Sciatic nerve (tissue), 2 donors: ENCODE data around the gene EZH2. TPM values are rescaled to one million over a fixed set of nuclear protein-coding genes. Genes with fewer than 3 reads are reported as not detected.

ENCODE experiments used
- ATAC-seq: fragments of 200-7000 bp; cut with Tn5 transposase; one replicate; pipeline ENCODE4 v1.9.1; 2020; ENCODE audit warnings: mild to moderate bottlenecking, moderate library complexity
- DNase-seq: peaks from one replicate; pipeline ENCODE4 v3.0.0-alpha.2; 2020; ENCODE audit warnings: low spot score
- intact Hi-C: fragments of 100-400 bp; cut with DNase I; formaldehyde crosslinking; loops from one replicate; pipeline ENCODE4 v1.14.2; 2022
- total RNA-seq: library from RNA; stranded (reverse); fragmentation: NEBNext Ultra II Directional; extraction: Animal tissue kit (Norgen Biotek cat#: 25700); gene quantifications from one replicate; pipeline ENCODE4 v1.2.1, GENCODE V29; 2021
- donor health status: DM: no; HTN: no; CAD: no.
- donor health status: DM: no; HTN: no; CAD: no.

Gene EZH2
- total RNA-seq, 1 donor from 2014 or later = 4.4 TPM

DNA sequence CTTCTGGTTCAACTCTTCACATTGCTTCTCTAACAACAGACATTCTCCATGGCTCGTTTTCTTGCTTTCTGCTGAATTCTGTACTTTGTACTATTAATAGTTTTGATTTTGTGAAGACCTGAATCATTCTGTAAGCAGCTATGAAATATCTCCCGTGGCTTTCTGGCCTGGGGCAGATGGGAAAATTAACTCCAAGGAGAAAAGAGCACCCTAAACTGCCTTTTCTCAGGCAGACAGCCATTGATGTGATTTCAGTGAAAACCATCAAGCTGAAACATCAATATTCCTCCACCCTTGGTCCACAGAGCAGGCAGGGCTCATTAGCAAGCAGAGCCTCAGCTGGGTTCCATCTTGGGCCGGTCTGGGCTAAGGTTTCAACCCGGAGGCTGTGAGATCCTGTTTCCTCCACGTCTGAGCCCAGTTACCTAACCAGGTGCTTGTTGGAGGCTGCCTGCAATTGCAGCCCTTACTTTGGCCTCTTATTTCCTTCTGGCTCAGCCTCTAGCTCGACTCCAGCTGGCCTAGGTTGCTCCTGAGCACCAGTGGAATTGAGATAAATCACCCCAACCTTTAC is 21.1 kb upstream of the EZH2 start:
- intact Hi-C loops = no loop called here
- no peak for ATAC-seq
- DNase-seq = no peak

DNA sequence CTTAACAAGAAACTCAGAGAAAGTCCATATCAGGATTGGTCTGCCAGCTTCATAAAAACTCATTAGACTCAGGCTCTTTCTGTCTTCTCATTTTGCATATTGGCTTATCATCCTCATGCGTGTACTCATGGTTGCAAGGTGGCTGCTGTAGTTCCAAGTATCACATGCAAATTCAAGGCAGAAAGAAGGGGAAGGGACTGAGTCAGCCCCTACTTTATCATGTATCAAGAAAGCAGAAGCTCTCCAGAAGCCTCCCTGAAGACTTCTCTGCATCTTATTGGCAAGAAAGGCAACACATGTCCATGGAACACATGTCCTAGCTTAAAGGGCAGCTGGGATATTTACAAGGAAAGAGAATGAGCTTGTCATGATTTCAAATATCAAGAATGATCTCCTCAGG is 19.4 kb upstream of the EZH2 start:
- ATAC-seq (no peak), DNase-seq (no peak)
- intact Hi-C loops = no loop called here

DNA sequence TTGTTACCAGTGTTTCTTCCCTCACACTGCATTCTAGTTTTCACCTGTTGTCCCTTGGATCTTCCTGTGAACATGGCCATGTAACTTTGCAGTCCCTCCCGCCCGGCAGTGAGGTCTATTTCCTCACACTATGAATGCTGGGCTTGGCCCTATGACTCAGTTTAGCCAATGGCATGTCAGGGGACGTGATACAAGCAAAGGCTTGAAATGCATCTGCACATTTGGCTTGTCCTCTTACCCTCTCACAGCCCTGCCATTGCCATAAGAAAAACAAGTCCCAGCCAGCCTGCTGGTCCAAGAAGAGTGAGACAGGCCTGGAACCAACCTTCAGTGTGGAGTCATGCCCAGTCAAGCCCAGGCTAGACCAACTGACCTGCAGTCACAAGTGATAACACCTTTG is 17.1 kb upstream of the EZH2 start:
- no peak for DNase-seq
- ATAC-seq = no peak
- intact Hi-C loops = no loop called here

DNA sequence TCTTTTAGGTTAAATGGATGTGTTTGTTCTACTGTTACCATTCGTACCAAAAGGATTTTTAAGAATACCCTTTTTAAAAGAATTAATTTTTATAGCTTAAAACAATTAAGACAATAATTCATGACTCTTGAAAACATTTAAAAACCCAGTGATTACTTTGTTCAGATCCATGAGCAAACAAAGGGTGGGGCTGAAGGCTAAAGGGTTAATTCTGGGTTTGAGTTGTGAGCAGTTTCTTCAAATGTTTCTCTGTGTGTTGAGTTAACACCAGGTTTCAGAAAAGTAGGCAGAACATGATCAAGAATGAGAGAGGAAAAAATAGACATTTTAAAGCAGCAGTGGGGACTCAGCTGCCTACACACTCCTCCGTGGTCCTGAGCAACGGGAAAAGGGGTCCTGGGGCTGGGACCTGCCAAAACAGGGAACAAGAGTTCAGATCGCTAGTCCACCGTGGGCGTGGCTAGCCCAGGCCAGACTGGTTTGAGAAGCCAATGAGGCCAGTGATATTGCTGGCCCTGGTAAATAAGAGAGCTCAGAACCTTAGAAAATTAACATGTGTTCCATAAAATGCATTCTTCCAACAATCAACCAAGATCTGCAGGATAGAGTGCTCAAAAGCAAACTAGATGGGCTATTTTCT is 14.9 kb upstream of the EZH2 start:
- DNase-seq (no peak), ATAC-seq (no peak)
- intact Hi-C loops = no loop called here

DNA sequence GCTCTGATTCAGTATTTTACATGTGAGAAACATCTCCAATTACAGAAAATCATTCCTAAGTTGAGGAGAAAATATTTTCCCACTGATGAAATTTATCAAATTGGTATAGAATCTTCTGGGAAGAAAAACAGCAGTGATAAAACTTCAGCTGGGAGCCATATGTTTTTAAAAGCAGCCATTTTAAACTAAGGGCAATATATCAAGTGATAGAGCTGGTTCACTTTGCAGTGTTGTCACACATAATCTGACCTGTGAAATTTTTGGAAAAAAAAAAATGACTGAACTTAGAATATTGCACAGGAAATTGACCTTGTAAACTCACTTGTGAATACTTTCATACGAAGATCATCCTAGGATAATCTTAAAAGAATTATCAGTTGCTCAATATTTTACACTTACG is 10.5 kb upstream of the EZH2 start:
- intact Hi-C loops = no loop called here
- no peak for ATAC-seq
- no peak for DNase-seq

DNA sequence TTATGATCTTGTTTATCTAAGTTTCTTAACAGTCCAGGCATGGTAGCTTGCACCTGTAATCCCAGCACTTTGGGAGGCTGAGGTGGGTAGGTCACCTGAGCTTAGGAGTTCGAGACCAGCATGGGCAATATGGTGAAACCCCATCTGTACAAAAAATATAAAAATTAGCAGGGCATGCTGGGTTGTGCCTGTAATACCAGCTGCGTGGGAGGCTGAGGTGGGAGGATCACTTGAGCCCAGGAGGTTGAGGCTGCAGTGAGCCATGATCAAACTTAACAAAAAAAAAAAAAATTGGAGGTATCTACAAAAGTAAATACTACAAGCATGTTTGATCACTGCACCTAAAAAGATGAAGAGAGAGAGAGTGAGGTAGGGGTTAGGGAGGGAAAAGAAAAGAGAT is 9.0 kb upstream of the EZH2 start:
- ATAC-seq = no peak
- intact Hi-C loops = no loop called here
- DNase-seq = no peak

DNA sequence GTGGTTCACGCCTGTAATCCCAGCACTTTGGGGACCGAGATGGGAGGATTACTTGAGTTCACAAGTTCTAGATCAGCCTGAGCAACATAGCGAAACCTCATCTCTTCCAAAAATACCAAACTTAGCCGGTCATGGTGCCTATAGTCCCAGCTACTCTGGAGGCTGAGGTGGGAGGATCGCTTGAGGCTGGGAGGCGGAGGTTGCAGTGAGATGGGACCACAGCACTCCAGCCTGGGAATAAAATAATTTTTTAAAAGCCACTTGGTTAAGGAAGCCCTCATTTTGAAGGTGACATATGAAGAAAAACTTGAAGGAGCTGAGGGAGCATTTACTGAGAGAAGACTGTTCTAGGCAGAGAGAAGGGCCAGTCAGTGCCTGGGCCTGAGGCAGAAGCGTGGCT is 4.2 kb upstream of the EZH2 start:
- intact Hi-C loops = loop anchor here (10.0 kb wide), 1 partner anchor 77 kb away; no protein-coding TSS in a partner anchor
- ATAC-seq (no peak), DNase-seq (no peak)

DNA sequence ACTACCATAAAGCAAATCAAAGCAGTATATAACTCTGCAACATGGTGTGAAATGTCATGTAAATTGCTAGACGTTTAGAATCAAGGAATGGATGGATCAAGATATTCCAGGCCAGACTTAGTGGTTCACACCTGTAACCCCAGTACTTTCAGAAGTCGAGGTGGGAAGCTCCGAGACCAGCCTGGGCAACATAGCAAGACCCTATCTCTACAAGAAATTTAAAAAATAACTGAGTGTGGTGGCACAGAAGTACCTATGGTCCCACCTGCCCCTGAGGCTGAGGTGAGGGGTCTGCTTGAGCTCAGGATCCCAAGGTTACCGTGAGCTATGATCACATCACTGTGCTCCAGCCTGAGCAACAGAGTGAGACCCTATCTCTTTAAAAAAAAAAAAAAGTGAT is 2.8 kb upstream of the EZH2 start:
- intact Hi-C loops = loop anchor here (10.0 kb wide), 1 partner anchor 78 kb away; no protein-coding TSS in a partner anchor
- no peak for DNase-seq
- ATAC-seq = no peak

DNA sequence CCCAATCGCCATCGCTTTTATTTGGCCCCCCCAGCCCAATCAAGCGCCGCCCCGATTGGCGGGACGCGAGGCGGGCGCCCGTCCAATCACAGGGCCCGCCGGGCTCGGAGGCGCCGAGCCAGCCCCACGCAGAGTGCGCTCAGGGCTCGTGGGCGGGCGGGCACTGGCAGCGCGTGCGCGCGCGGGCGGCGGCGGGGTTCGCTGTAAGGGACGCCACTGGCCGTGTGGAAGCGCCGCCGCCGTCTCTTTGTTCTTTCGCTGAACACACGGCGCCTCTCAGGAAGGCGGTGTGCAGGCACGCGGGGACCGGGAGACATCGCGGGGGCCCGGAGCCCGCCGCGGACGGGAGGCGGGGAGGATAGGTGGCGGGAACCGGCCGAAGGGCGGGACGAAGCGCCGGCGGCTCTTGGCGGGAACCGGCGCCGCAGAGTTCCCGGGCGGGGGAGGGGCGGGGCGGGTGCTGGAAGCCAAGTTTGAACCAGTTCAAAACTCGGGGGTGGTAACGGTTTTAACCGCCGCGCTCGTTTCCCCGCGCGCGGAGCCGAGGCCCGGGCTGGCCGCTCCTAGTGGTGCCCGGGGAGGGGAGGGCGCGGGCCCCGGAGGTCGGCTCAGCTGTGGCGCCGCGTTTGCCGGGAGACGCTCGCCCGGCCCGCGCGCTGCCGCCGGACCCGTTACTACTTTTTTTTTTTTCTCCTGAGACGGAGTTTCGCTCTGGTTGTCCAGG is 370 bp upstream of the EZH2 start:
- ATAC-seq (peak; percentile 100), DNase-seq (peak; percentile 96)
- intact Hi-C loops = loop anchor here (10.0 kb wide), 1 partner anchor 80 kb away; no protein-coding TSS in a partner anchor

DNA sequence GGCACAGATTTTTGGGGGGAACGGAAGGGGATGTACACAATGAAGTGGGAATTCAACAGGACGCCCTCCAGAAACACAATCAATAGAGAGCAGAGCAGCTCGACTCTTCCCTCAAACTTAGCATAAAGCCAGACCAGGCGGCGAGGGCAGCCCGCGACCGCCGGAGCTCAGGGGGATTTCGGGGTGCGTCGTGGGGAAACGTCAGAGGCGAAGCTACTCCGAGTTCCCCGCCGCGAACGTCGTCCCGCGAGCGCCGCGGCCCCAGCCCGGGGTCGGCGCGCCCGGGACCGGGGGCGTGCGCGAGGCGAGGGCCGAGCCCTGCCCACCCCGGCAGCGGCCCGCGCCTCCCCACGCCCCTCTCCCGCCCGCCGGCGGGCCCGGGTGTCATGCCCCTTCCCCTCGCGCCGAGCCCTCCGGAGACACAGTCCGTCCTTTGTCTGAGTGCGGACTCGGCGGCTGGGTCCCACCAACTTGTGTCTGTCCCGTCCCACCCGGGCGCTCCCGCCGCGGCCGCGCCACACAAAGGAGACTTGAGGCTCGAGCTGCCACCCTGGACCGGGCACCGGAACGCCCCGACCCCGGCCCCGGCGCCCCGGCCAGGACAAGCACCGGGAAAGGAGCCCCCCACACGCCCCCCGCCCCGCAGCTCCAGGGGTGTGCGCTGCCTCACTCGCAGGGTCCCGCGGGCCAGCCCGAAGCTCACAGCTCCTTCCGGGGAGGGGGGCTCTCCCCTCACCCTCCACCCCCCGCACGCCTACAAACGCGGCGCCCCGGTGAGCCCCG is 634 bp downstream of the EZH2 start:
- peak; percentile 71 for DNase-seq
- ATAC-seq = peak; percentile 23
- intact Hi-C loops = loop anchor here (10.0 kb wide), 1 partner anchor 81 kb away; no protein-coding TSS in a partner anchor

DNA sequence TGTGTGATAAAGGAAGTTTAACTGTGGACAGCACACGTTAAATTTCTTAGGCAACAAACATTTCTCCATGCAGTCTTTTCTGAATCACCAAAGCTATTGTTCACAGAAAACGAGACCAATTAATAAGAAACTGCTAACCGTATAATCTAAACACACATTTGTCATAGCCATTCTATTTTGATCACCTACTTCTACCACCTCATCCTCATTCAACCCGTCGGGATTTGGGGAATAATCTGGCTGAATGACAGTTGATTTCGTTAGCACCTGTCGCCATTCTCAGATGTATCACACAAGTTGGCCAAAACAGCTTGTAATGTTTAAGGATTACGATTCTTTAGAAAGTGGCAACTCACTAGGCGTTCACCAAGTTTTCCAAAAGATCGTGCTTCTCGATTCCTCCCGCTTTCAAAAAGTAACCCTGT is 1.2 kb downstream of the EZH2 start:
- no peak for DNase-seq
- no peak for ATAC-seq
- intact Hi-C loops = loop anchor here (10.0 kb wide), 1 partner anchor 82 kb away; no protein-coding TSS in a partner anchor

DNA sequence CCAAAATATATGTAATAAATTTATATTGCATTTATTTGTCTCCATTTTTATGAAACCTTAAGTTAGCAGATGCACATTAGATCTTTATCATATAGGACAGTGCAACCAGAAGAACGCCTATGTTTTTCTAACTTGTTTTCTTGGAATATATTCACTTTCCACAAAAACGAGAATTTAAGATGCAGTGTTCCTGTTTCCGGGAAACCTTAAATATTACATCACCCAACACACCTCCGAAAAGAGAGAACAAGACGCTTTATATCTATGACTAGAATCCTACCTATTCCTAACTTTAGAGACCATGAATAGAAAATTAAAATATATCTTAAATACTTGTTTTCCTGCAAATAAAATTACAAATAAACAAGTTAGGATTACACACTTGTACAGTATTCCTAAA is 1.9 kb downstream of the EZH2 start:
- intact Hi-C loops = loop anchor here (10.0 kb wide), 1 partner anchor 83 kb away; no protein-coding TSS in a partner anchor
- no peak for DNase-seq
- ATAC-seq = no peak

DNA sequence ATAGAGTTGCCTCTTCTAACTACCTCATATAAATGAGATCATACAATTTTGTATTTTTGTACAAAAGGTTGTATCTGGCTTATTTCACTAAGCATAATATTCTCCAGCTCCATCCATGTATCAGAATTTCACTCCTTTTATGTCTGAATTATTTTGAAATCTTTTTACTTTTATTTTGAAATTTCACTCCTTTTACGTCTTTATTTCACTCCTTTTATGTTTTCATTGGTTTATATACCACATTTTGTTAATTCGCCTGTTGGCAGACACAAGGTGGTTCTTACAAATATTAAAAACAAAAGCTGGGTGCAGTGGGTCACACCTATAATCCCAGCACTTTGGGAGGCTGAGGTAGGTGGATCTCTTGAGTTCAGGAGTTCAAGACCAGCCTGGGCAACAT is 5.8 kb downstream of the EZH2 start:
- intact Hi-C loops = no loop called here
- no peak for ATAC-seq
- DNase-seq = no peak

DNA sequence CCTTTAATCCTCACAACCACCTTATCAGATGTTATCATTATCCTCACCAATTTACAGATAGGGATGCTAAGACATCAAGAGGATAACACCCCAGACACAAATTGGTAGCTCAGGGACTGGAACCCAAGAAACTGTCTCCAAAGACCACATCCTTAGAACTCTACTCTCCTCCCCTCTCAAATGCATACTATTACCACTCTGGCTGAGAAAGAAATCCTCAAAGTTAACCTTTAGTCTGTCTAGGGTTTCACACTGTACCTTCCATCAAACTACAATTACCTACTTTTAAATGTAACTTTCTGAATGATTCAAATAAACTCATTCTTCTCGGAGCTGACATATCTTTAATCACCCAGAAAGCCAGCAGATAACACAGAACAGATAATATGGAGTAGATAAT is 6.6 kb downstream of the EZH2 start:
- DNase-seq = no peak
- intact Hi-C loops = no loop called here
- no peak for ATAC-seq

DNA sequence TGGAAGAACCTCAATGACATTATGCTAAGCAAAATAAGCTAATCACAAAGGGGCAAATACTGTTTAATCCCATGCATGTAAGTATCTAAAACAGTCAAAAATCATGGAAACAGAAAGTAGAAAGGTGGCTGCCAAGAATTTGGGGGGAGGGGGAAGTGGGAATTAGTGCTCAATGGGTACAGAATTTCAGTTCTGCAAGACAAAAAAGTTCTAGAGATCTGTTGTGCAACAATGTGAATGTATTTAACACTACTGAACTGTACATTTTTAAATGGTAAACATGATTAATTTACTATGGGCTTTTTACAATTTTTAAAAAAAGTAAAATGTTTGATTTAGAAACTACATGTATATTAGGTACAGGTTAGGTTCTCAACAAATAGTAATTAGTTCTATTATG is 11.9 kb downstream of the EZH2 start:
- intact Hi-C loops = no loop called here
- ATAC-seq = no peak

DNA sequence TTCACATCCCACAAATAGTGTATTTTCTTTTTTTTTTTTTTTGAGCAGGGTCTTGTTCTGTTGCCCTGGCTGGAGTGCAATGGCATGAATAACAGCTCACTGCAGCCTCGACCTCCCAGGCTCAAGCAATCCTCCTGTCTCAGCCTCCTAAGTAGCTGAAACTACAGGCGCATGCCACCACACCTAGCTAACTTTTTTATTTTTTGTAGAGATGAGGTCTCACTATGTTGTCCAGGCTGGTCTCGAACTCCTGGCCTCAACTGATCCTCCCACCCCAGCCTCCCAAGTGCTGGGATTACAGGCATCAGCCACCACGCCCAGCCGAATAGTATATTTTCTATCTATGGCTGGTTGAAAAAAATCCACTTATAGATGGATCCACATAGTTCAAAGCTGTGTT is 12.5 kb downstream of the EZH2 start:
- intact Hi-C loops = no loop called here
- DNase-seq (no peak), ATAC-seq (no peak)

More for the DNA sequence above, 11.9 kb downstream of the EZH2 start:
- no peak for DNase-seq

DNA sequence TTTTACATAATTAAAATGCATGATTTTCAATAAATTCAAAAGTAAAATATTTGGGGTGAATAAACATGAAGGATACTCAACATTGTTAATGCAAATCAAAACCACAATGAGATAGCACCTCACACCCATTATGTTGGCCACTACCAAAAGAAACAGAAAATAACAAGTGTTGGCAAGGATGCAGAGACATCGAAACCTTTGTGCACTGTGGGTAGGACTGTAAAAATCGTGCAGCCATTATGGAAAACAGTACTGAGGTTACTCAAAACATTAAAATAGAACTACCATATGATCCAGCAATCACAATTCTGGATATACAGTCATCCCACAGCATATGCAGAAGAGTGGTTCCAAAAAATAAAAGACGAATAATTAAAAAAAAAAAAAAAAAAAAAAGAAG is 13.1 kb downstream of the EZH2 start:
- DNase-seq = no peak
- ATAC-seq = no peak
- intact Hi-C loops = no loop called here

DNA sequence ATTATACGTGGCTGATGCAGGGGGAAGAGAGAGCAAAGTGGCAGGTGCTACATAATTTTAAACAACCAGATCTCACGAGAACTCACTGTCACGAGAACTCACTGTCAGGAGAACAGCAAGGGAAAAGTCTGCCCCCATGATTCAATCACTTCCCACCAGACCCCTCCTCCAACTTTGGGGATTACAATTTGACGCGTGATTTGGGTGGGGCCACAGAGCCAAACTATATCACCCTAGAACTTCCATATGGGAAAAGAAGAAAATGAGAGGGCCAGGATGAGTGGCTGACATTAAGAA is 15.8 kb downstream of the EZH2 start:
- ATAC-seq = no peak
- no peak for DNase-seq
- intact Hi-C loops = no loop called here

DNA sequence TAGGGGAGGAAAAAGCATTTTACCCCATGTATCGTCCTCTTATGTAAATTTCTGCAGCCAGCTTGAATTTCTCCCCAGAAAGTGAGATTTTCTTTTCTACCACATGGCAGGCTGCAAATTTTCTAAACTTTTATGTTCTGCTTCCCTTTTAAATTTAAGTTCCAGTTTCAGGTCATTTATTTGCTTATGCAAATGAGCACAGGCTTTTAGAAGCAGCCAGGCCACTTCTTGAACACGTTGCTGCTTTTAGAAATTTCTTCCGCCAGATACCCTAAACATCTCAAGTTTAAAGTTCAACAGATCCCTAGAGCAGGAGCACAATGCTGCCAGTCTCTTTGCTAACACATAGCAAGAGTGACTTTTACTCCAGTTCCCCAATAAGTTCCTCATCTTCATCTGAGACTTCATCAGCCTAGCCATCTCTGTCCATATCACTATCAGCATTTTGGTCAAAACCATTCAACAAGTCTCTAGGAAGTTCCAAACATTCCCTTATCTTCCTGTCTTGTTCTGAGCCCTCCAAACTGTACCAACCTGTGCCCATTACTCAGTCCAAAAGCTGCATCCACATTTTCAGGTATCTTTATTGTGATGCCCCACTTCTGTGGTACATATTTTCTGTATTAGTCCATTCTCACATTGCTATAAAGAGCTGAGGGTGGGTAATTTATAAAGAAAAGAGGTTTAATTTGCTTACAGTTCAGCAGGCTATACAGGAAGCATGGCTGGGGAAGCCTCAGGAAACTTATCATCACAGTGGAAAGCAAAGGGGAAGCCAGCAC is 16.3 kb downstream of the EZH2 start:
- no peak for DNase-seq
- intact Hi-C loops = no loop called here
- no peak for ATAC-seq
